Lower leg skin (tissue), 3 donors: ENCODE data around the gene CNOT4.

Experiments
- CTCF ChIP-seq, 3 donors: fragments of 450-650 bp; IDR thresholded peaks; one replicate each; pipeline ENCODE4 v1.5.1; 2016; ENCODE audit warnings: antibody characterized with exemption in 3 of 3, mild to moderate bottlenecking in 3 of 3, moderate library complexity in 2 of 3
- POLR2A ChIP-seq, 2 donors: fragments of 450-650 bp; IDR thresholded peaks; one replicate each; pipeline ENCODE4 v1.6.1; 2016 to 2017; ENCODE audit warnings: antibody characterized with exemption in 2 of 2, mild to moderate bottlenecking in 1 of 2, moderate library complexity in 1 of 2

GRCh38 chr7:135420786-135421185 lies 89.1 kb downstream of the CNOT4 start:
- TF ChIP-seq CTCF (IDR thresholded peaks at IDR 0.05) = no peak
- TF ChIP-seq POLR2A (IDR thresholded peaks at IDR 0.05) = no peak
